GM19397 (cell line): ENCODE results near the gene KIZ.
A peak's percentile ranks its signal among the peaks of the same experiment; 100 is the strongest.

Source experiments
- ATAC-seq: cut with Tn5 transposase; IDR thresholded peaks from one replicate; pipeline ENCODE4 v1.9.1; 2021; ENCODE audit warnings: mild to moderate bottlenecking, moderate library complexity; ENCODE audit not compliant: unreplicated experiment

KIZ gene

GRCh38 chr20:21104466-21104761 lies 21.5 kb upstream of the KIZ start:
- ATAC-seq, result no peak

DNA sequence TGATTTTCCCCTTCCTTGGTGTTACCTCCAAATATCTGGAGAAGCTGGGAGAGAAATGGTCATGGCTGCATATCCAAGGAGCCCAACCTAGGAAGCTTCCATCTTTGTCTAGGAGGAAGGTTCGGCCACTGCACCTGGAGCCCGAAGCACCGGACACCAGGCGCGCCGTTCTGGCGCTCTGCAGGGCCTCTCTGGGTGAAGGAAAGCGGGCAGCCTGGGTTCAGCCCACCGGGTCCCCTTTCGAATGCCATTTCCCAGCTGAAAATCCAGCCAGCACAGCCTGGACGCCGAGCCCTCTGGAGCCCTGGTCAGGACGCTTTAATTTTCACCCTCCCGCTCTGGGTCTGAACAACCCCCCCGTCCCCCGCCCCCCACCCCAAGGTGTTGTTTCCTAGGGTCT lies 21.0 kb upstream of the KIZ start:
- no peak for ATAC-seq

DNA sequence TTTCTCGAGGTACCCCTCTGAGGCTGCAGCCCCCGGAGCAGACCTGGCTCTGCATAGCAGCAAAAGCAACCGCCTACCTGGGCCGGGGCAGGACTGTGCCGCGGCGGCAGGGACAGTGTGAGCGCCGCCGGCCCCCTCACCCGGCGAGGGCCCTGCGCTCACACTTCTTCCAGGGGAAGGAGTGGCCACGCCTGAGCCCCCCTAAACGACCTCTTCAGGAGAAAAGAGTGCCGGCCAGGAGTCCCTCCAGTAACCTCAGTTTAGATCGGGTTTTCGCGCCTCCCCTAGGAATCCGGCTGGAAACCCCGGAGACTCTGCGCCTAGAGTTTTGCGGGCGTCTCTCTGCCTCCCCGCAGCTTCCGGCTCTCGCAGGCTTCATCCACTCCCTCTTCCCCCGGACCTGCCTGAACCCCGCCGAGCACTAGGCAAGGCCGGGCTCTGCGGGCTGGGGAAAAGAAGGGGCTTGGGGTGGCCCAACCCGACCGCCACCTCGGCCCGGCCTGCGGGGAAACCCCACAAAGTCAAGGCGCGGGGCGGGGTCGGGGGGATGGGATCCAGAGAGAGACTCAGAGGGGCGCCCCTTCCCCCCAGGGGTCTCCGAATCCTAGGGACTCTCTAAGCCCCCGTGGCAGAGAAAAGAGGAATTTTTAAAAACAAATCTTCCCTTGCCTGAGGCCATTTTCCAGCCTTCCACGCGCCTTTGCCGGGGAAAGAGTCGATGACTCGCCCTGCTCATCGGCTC lies 20.3 kb upstream of the KIZ start:
- ATAC-seq, result no peak

DNA sequence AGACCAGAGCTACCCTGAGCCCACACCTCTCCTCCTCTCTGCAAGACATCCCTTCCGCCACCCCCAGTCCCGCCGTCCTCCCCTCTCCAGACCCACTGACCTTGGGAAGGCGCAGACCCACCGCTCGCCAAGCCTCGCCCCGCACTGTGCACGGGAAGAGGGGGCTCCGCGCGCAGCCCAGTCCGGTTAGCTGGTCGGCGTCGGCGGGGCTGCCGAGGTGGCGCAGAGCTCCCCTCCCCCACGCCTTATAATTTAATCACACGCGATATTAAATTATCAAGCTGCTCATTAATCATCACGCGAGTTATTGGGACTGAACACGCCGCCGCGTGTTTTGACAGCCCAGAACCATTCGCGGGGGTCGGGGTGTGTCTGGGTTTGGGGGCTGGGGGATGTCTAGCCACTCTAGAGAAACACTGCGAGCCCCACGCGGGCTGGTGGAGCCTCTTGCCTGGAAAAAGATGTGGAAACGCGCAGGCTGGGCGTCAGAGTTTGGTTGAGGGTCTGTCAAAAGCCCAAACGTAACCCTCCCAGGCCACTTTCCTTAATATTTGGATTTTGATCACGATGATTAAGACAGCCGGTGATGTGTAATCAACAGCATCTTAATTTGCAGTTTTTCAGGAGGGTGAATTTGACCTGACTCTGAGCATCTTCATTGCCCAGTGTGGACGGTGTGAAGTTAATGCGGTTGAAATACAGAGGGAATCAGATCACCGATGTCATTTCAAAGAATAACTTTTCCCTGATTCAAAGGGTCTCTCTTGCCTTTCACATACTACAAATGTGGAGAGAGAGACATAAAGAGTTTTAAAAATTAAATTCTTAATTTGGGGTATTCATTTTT lies 19.5 kb upstream of the KIZ start, which contains the start of gene LINC00237:
TSS of gene LINC00237 (minus strand) at position 188 of the 847 bp plus-strand sequence.
- ATAC-seq, result no peak

- no peak for ATAC-seq
These were observed 16.7 kb upstream of the KIZ start for GRCh38 chr20:21109144-21109543.

GRCh38 chr20:21110811-21111210 lies 15.1 kb upstream of the KIZ start:
- ATAC-seq, result no peak

DNA sequence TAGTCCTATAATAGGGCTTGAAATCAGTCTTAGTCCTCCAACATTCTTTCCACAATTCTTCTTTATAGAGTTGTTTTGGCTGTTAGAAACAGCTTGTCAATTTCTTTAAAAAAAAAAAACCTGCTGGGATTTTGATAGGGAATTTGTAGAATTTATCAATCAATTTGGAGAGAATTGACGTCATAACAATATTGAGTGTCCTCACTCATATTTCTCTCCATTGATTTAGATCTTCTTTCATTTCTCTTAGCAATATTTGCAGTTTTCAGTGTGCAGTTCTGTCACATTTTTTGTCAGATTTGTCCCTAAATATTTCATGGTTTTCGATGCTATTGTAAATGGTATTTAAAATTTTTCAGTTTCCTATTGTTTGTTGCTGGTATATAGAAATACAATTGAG lies 14.5 kb upstream of the KIZ start:
- ATAC-seq, result no peak

DNA sequence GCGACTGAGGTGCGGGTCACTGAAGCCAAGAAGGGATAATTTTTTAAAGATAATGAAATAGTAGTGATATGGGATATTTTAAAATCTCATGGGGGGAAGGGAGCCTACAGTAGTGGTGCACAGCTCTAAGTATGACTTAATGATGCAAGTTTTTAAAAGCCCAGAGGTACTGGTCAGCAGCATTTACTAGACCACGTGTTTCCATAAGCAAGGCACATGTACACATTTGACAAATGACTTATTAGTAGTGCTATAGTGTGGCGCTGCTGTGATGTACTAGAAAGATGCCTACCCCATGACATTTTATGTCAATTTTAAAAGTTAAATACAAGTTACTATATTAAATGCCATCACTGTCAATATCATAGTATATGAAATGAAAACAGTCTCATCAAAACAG lies 12.2 kb upstream of the KIZ start:
- no peak for ATAC-seq

- ATAC-seq, result no peak
These were observed 11.3 kb upstream of the KIZ start for GRCh38 chr20:21114584-21114983.

DNA sequence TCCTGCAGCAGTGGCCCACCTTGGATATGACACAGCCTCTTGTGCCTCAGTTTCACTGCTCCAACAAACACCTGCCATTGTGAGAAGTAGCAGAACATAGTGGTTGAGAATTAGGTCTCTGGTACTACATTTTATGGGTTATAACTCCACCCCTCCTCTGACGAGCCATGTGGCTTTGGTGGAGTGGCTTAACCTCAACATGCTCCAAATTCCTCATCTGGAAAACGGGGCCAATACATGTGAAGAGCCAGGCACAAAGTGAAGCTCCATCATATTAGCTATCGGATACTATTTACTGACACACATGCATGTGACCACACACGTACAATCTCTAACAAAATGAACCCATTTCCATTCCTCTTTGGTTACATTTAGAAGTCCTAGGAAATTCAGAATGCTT lies 8.4 kb upstream of the KIZ start:
- no peak for ATAC-seq

DNA sequence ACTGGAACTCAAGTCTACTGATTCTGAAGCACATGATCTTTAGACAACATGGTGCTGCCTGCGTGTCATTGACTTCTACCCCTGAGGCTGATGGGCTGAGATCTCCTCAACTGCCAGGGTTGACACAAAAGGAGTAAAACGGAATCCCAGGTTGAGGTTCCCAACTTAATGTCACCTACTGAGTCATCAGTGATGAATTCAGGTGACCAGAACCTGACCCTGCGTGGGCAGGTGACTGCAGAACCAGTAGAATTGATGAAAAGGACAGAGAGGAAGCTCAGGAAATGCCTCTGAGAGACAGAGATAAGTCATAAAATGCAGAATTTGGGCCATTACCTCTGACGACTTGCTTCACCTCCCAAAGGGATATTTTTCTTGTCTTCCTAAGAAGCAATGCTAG lies 7.7 kb upstream of the KIZ start:
- ATAC-seq, result no peak

- no peak for ATAC-seq
These were observed 7.1 kb upstream of the KIZ start for GRCh38 chr20:21118782-21119181.

- ATAC-seq, result no peak
These were observed 1.7 kb upstream of the KIZ start for GRCh38 chr20:21124190-21124589.

- peak; percentile 18 for ATAC-seq
These were observed 622 bp upstream of the KIZ start for GRCh38 chr20:21125072-21125848.

- ATAC-seq, result no peak
These were observed 644 bp downstream of the KIZ start for GRCh38 chr20:21126581-21126870.

- no peak for ATAC-seq
These were observed 1.5 kb downstream of the KIZ start for GRCh38 chr20:21127201-21127981.

GRCh38 chr20:21129861-21130260 lies 4.0 kb downstream of the KIZ start:
- ATAC-seq, result no peak

DNA sequence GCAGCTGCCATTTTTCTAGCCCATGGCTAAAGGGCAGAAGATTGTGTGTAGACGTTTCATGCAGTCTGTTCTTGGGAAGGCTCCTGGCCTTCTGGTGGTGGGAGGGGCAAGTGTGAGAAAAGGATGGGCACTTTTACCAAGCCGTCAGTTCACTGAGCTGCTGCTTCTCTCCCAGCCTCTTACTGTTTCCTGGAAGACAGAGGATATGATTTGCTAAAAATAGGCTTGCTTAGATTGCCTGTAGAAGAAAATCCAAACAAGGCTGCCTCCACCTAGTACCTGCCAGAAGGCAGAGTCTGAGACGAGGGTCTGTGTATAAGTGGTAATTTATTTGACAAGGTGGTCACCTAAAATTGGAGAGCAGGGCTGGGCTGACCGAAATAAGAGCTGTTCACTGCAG lies 7.5 kb downstream of the KIZ start:
- no peak for ATAC-seq

- no peak for ATAC-seq
These were observed 8.2 kb downstream of the KIZ start for GRCh38 chr20:21133917-21134622.

GRCh38 chr20:21134883-21135493 lies 9.1 kb downstream of the KIZ start:
- no peak for ATAC-seq
